ENCODE measurements around the gene CCDC158.

DNA sequence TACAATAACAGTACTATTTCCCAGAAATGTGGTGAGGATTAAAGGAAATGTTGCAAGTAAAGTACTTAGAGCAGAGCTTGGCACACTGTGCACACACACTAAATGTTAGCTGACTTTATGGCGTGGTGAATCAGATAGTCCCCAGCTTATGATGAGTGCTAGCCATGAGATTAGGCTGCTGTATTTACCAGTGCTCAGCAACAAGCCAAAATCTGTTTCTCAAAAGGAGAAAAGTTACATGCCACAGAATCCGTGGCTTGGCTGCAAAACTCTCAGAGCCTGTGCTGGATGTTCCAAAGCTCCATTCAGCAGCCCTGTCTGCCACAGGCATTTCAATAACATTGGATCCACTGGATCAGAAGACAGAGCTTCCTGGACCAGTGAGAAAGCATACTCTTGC, 127.2 kb downstream of the CCDC158 start:
- TF ChIP-seq, protein P1, sequence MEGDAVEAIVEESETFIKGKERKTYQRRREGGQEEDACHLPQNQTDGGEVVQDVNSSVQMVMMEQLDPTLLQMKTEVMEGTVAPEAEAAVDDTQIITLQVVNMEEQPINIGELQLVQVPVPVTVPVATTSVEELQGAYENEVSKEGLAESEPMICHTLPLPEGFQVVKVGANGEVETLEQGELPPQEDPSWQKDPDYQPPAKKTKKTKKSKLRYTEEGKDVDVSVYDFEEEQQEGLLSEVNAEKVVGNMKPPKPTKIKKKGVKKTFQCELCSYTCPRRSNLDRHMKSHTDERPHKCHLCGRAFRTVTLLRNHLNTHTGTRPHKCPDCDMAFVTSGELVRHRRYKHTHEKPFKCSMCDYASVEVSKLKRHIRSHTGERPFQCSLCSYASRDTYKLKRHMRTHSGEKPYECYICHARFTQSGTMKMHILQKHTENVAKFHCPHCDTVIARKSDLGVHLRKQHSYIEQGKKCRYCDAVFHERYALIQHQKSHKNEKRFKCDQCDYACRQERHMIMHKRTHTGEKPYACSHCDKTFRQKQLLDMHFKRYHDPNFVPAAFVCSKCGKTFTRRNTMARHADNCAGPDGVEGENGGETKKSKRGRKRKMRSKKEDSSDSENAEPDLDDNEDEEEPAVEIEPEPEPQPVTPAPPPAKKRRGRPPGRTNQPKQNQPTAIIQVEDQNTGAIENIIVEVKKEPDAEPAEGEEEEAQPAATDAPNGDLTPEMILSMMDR (IDR thresholded peaks at IDR 0.05; ENCODE audit: insufficient read depth, low read length, poor library complexity, severe bottlenecking), result no peak
- no peak for TF ChIP-seq EZH2phosphoT487 (conservative IDR thresholded peaks at IDR 0.05; ENCODE audit: low read length)
